GM19397 (cell line): ENCODE measurements around the gene SPO11.

Experiments
- ATAC-seq: cut with Tn5 transposase; IDR thresholded peaks from one replicate; pipeline ENCODE4 v1.9.1; 2021; ENCODE audit warnings: mild to moderate bottlenecking, moderate library complexity; ENCODE audit not compliant: unreplicated experiment

SPO11 gene

DNA sequence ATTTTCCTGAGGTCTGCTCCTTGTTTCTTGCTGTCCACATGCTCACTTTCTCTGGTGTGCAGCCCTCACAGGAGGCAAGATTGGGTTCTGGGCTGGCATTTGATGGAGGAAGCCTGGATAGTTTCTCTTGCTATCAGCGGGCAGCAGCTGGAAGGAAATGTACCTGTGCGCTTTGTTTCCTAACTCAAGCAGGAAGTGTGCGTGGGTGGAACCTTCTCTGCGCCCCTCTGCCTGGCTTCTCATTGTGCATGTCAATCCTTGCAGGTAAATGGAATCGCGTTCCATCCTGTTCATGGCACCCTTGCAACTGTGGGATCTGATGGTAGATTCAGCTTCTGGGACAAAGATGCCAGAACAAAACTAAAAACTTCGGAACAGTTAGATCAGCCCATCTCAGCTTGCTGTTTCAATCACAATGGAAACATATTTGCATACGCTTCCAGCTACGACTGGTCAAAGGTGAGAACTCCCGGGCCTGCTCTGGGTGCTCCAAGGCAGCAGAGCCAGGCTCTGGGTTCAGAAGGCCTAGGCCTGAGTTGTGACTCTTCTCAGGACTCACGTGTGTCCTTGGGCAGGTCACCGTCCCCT lies 44.8 kb downstream of the SPO11 start:
- no peak for ATAC-seq

GRCh38 chr20:57374931-57375651 lies 45.5 kb downstream of the SPO11 start:
- ATAC-seq, result no peak

GRCh38 chr20:57375652-57376230 lies 46.1 kb downstream of the SPO11 start:
- ATAC-seq, result no peak

- ATAC-seq, result no peak
Measured at GRCh38 chr20:57377350-57377749, 47.7 kb downstream of the SPO11 start.

DNA sequence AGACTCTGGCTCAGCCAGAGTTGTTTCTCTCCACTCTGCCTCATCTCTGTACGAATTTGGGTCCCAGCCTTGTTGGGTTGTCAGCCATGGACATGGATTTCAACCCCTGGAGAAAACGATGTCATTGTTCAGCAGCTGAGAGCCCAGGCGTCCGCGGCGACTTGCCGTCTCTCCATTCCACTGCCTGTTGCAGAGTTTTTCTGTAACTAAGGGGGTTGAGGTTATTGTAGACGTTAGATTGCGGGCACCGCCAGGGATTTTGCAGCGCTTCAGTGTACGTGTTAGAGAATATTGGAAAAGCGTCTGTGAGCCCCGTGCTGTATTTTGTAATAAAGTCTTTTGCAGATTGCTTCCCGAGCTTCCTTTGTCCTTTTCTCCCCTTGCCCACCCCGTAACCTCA lies 48.5 kb downstream of the SPO11 start:
- ATAC-seq, result no peak

- no peak for ATAC-seq
Measured at GRCh38 chr20:57378646-57379262, 49.2 kb downstream of the SPO11 start.

DNA sequence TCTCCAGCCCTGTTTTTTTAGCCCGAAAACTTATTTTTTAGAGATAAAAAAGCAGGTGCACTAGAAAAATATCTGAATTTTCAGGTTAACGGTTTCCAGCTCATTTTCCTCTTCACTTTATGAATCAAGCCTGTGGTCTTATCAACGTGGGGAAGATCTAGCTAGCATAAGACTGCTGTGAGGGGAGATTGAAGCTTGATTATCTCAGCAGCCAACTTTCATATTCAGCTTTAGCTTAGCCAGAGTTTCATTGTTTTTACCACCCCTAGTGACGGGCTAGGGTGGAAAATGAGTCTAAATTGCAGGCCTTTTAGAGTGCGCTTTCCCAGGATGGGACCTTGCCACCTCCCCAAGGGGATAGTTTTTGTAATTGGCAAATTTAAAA lies 49.7 kb downstream of the SPO11 start:
- no peak for ATAC-seq

GRCh38 chr20:57380081-57380750 lies 50.6 kb downstream of the SPO11 start:
- ATAC-seq, result no peak

DNA sequence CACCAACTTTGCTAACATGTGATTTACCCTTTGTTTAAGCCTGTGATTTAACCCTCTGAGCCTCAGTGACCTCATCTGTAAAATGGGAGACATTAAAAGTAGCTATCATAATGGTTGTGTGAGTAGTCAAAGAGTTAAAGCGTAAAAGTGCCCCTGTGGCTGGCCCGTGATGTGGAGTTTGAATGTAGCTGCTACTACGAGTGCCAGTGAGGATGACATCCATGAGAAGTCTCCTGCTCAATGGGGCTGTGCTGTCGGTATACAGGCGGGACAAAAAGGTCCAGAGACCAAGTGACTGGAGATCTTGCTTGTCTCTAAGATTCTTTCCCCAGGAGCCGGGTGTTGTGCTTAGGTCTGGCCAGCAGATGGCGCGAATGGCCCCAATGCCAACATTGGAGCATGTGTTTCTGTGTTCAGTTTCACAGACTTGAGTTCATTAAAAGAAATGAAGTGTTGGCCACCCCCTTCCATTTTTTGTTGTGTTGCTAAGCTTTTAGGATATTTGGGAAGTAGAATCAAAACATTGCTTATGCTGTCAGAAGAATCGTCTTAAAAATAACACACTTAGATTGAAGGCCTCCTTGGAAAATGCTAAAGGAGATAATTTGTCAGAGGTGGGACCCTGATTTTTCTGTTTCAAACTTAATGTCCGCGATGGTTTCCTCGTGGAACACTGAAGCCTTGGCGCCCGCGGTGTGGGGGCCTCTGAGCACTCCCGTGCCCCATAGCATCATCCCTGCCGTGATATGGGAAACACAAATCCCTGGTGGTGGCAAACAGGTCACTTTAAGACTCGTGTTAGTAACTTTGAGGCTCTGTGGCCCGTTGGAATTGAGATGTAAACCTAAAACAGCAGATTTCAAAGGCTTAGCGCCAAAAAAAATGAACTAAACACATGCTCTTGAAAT lies 52.2 kb downstream of the SPO11 start:
- ATAC-seq, result no peak

DNA sequence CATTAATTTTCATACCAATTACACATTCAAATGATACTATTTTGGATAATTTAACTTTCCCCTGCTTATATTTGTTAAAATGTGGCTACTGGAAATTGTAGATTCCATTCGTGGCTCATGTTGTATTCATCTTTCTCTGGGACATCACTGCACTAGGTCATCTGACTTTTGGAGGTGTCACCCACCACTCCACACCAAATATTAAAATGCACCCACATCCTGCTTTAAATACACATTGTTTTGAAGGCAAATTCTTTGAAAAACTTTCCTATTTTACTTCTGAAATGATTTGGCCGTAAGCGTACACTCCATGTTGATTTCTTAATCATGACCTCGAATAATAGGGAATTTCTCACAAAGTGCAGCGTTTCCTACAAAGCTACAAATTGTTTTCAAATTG lies 52.9 kb downstream of the SPO11 start:
- no peak for ATAC-seq

GRCh38 chr20:57383447-57384347 lies 54.1 kb downstream of the SPO11 start:
- ATAC-seq, result no peak

- no peak for ATAC-seq
Measured at GRCh38 chr20:57384486-57384885, 54.9 kb downstream of the SPO11 start.

GRCh38 chr20:57384953-57385761 lies 55.6 kb downstream of the SPO11 start:
- no peak for ATAC-seq

- no peak for ATAC-seq
Measured at GRCh38 chr20:57385940-57386339, 56.3 kb downstream of the SPO11 start.

- no peak for ATAC-seq
Measured at GRCh38 chr20:57386762-57387161, 57.2 kb downstream of the SPO11 start.

DNA sequence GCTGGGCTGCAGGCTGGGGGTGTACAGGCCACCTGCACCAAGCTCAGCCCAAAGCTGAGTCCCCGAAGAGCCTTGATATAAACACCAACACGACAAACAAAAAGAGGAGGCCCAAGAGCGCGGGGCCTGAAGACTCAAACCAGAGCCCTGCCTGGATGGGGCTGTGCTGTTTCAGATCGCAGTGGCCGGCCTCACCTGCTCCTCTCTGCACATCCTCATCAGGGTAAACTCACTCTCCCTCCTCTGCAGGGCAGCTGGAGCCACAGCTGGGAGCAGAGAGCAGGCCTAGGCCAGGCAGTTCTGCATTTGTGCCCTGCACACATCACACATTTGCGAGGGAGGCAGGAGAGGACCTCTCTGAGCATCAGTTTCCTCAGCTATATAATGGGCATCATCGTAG lies 57.9 kb downstream of the SPO11 start:
- no peak for ATAC-seq

DNA sequence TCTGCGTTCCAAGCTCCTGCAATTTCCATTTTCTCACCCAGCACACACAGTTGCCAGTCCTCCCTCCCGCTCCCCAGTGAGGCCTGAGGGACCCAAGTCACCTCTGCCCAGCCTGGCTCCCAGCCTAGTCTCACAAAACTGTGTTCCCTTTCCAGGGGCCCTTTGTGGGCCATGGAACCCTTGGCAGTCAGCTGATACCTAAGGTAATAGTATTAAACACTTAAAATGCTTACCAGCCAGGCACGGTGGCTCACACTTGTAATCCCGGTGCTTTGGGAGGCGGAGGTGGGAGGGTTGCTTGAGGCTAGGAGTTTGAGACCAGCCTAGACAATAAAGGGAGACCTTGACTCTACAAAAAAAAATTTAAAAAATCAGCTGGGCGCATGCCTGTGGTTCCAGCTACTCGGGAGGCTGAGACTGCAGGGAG lies 58.4 kb downstream of the SPO11 start:
- ATAC-seq, result no peak

- ATAC-seq, result no peak
Measured at GRCh38 chr20:57388953-57389694, 59.5 kb downstream of the SPO11 start.
